Measurements from ENCODE around the gene OR9G4. TPM values are rescaled to one million over a fixed set of nuclear protein-coding genes. Genes with fewer than 3 reads are reported as not detected.

The OR9G4 gene
- total and polyA plus RNA-seq, 10 of the 15 experiments (the other 5 are each of a cell fraction or from before 2014, with no cell fraction given) = not detected

DNA sequence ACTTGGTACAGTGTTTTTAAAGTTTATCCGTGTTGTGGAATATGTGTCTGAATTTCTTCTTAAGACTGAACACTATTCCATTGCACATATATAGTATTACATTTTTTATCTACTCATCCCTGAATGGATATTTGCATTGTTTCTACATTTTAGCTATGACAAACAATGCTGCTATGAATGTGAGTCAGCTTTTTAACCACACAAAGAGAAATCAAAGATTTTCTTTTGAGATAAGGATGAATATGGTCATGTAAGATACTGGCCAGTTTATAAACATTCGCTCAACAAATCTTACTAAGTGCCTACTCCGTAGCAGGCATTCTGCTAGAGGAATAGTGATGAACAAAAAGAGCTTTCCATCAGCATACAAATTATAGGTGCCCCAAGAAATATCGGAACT lies 16.5 kb upstream of the OR9G4 start (continued):
- TF ChIP-seq RAD21 (IDR thresholded peaks at IDR 0.05; ENCODE audit: insufficient read depth, low read depth, low read length) = no peak
- no peak for TF ChIP-seq EED (IDR thresholded peaks at IDR 0.05; ENCODE audit: low read depth)
- no peak for TF ChIP-seq ZSCAN29 (IDR thresholded peaks at IDR 0.05)
- TF ChIP-seq, protein P1, sequence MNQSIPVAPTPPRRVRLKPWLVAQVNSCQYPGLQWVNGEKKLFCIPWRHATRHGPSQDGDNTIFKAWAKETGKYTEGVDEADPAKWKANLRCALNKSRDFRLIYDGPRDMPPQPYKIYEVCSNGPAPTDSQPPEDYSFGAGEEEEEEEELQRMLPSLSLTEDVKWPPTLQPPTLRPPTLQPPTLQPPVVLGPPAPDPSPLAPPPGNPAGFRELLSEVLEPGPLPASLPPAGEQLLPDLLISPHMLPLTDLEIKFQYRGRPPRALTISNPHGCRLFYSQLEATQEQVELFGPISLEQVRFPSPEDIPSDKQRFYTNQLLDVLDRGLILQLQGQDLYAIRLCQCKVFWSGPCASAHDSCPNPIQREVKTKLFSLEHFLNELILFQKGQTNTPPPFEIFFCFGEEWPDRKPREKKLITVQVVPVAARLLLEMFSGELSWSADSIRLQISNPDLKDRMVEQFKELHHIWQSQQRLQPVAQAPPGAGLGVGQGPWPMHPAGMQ (IDR thresholded peaks at IDR 0.05; ENCODE audit: borderline replicate concordance) = no peak

DNA sequence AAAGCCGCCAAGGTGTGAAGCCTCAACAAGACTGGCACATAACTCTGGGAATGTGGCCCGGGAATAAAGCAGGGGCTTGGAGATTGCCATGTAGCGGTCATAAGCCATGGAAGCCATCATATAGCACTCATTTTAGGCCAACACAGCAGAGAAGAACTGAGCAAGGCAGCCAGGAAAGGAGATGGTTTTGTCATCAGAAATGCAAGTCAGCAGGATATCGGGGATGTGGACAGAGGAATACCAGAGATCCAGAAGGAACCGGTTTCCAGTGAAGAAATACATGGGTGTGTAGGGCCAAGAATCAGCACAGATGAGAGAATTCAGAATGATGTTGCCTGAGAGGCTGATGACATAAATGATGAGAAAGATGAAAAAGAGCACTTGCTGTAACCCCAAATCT lies 3.0 kb upstream of the OR9G4 start:
- Histone ChIP-seq H3K27me3 (replicated peaks in 1 of 2; ENCODE audit: control insufficient read depth in 2 of 2, insufficient read depth in 2 of 2, low read length in 1 of 2) (no peaks in the 10 kb centered on the region), H3K9ac (ENCODE audit: control insufficient read depth, insufficient read depth, low read length) (no peak overlapping the region), H2AFZ (ENCODE audit: control insufficient read depth, low read depth, low read length) (no peak overlapping the region), H3K4me2 (ENCODE audit: control insufficient read depth, insufficient read depth) (no peak overlapping the region), H4K20me1 (ENCODE audit: control insufficient read depth, insufficient read depth) (no peaks in the 10 kb centered on the region), H3K4me1 (ENCODE audit: control insufficient read depth, insufficient read depth, low read length) (no peaks in the 10 kb centered on the region), H3K4me3 (no peak overlapping the region), H3K79me2 (ENCODE audit: control insufficient read depth, insufficient read depth, low read length) (no peaks in the 10 kb centered on the region), H3K36me3 (ENCODE audit: control insufficient read depth in 2 of 2, insufficient read depth in 2 of 2, low read length in 1 of 2) (no peaks in the 10 kb centered on the region), H3K9me3 (replicated peaks; ENCODE audit: control insufficient read depth, insufficient read depth, low read length) (no peaks in the 10 kb centered on the region), H3K27ac (ENCODE audit: control insufficient read depth, insufficient read depth) (no peak overlapping the region)
- TF ChIP-seq JUND (IDR thresholded peaks at IDR 0.05; ENCODE audit: low read depth, low read length) (no peak), RCOR1 (conservative IDR thresholded peaks at IDR 0.05; ENCODE audit: low read depth, low read length) (no peak), NBN (IDR thresholded peaks at IDR 0.05) (no peak), CEBPB (IDR thresholded peaks at IDR 0.05; ENCODE audit: borderline replicate concordance in 1 of 2, low read depth in 2 of 2, low read length in 2 of 2) (no peak), SMARCA5 (IDR thresholded peaks at IDR 0.05) (no peak), YBX1 (IDR thresholded peaks at IDR 0.05) (no peak)
- TF ChIP-seq, protein P2, sequence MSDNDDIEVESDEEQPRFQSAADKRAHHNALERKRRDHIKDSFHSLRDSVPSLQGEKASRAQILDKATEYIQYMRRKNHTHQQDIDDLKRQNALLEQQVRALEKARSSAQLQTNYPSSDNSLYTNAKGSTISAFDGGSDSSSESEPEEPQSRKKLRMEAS (IDR thresholded peaks at IDR 0.05; ENCODE audit: low read depth, low read length) = no peak
- DNase-seq (ENCODE audit: low read depth, low spot score) (no peak), FAIRE-seq (no peak), ATAC-seq (no peak)
- in situ Hi-C loops (cut with MboI) = no loop called here
- CTCF ChIA-PET = no interaction called here
- WGBS (ENCODE audit: insufficient coverage, insufficient replicate concordance, low lambda C conversion rate, missing lambda C conversion rate) = 44% methylated on average over 5 of the region's 5 CpGs
- no TSS peak for BruUV-seq (replicated peaks)
- POLR2A ChIA-PET = no interaction called here
- intact Hi-C loops (cut with micrococcal nuclease; ENCODE audit: unreplicated experiment) = no loop called here
- SMC1A ChIA-PET (ENCODE audit: uncharacterized antibody, unreplicated experiment) = no interaction called here
- RAD21 ChIA-PET (ENCODE audit: unreplicated experiment) = no interaction called here

Measured in GM12878 (cell line).